Activated CD4-positive, CD25-positive, alpha-beta regulatory T cell (primary cell): ENCODE results near the gene SMIM1.
"Not testable (repeated sequence)": the region's sequence is repeated elsewhere in the genome, so short reads cannot be mapped to it uniquely, and the experiment has no call there.

Experiments used
- DNase-seq, 4 experiments: peaks; one replicate each; lab custom pipeline; 2025; lab: John Stamatoyannopoulos, UW

SMIM1 gene

DNA sequence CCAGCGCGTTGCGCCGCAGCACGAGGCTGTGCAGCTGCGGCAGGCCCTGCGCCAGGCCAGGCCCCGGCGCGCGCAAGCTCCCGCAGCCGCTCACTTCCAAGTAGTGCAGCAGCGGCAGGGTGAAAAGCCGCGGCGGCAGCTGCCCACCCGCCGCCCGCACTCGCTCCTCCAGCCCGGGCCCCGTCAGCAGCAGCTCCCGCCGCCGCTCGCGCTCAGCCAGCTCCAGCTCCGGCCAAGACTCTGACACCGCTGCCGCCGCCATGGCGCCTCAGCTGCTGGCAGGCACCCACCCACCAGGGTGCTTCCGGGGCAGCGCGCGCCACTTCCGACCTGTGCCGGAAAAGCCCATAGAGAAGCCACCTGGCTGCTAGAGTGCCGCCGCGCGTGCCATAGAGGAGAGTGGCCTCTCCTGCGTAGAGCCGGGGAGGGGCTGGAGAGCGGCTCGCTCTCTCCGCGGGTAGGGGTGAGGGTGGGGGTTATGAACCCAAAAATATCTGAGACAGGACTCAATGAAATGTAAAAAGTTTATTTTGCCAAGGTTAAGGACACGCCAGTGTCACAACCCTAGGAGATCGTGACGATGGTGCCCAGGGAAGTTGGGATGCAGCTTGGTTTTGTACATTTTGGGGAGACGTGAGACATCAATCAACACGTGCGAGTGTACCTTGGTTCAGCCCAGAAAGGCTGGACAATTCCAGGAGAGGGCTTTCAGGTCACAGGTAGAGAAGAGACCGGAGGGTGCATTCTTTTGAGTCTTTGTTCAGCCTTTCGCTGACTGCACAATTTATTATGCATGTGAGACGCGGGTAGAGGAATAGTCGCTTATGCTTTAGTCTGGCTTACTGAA lies 23.9 kb downstream of the SMIM1 start, which contains the start of gene LRRC47:
Gene LRRC47 (minus strand): TSS at position 284 of the 847 bp plus-strand sequence. CDS start 22 bp downstream, at position 262.
- DNase-seq = peak; percentile 84 to 92 (median 88)

DNA sequence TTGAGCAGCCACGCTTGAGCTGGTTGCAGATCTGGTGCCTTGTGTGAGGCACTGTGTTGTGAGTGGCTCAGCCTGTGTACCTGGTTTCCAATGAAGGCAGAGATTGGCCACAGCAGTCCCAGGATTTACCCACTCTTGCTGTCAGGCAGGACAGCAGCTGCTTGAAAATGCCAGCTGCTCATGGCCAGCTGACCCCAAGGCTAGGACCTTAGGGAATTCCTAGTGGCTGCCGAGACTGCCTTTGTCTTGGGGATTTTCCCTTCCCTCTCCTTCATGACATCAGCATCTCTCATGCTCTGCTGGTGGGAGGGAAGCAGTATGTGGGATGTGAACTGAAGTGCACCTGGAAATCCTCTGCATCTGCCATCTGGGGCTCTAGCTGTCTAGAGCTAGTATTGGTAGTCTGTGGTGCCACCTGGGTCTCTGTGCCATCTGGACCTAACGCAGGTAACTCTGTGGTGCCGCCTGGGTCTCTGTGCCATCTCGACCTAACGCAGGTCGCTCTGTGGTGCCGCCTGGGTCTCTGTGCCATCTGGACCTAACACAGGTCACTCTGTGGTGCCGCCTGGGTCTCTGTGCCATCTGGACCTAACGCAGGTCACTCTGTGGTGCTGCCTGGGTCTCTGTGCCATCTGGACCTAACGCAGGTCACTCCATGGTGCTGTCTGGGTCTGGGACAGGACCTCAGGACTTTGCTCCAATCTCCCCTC lies 27.6 kb downstream of the SMIM1 start:
- no peak for DNase-seq

DNA sequence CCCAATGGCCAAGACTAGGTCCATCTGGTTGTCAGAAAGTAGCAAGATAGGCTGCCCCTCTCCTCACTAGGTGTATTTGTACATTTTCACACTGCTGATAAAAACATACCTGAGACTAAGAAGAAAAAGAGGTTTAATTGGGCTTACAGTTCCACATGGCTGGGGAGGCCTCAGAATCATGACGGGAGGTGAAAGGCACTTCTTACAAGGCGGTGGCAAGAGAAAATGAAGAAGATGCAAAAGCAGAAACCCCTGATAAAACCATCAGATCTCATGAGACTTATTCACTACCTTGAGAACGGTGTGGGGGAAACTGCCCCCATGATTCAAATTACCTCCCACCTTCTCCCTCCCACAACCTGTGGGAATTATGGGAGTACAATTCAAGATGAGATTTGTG lies 28.2 kb downstream of the SMIM1 start:
- DNase-seq = not testable (repeated sequence)

DNA sequence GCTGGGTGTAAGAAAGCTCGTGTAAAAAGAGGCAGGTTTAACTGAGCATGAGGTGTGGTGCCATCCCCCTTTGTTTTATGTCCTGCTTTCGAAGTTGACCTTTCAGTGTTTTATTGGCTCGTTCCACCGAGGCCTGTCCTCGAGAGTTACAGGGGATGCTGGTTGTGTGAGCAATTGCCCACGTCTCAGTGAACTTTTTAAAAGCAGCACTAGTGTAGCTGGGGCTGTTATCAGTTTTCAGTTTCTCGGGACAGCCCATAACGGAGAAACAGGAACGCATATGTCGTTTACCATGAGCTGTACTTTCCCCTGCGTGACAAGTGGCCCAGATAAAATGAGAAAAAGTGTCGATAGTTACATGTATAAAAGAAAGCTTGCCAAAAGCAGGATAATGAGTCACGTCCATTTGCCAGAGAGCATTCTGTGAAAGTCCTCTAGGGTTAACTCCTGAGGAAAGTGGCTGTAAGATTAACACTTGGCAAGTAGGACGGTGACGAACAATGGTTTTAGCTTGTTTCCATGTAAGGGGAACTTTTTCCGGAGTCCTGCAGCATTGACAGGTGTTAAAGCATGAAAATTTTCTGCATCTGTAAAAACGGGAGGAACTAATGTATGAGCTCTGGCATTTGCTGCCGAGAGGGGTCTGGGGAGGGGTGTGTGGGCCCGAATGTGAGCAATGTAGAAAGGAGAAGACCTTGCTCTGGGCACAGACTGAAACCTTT lies 31.5 kb downstream of the SMIM1 start:
- DNase-seq = no peak

DNA sequence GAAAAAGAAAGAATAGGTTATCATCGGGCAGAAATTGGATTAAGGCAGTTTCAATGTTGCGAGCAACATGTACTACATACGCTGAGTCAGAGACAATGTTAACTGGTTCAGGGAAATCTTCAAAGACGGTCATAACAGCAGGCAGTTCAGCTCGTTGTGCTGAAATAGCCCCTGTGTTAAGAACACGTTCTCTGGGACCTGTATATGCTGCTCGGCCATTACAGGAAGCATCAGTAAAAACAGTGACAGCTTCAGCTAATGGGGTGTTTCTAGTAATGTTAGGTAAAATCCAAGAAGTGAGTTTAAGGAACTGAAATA lies 32.0 kb downstream of the SMIM1 start:
- DNase-seq = not testable (repeated sequence)

DNA sequence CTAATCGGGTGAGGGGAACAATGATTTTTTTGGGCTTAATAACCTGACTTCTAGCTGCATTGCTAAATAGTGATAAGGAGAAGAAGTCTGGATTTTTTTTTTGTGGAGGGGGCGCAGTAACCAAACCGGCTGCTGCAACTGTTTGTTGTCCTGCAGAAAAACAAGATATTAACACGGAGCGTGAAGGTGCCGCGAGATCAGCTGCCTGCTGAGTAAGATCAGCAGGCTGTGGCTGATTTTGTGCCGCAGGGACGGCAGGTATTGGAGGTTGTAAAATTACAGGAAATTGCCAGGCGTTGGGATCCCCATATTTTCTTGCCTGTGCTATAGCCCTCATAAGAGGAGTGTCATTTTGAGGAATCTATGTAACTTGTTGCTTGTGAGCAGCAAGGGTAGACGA lies 32.5 kb downstream of the SMIM1 start:
- DNase-seq = no peak

DNA sequence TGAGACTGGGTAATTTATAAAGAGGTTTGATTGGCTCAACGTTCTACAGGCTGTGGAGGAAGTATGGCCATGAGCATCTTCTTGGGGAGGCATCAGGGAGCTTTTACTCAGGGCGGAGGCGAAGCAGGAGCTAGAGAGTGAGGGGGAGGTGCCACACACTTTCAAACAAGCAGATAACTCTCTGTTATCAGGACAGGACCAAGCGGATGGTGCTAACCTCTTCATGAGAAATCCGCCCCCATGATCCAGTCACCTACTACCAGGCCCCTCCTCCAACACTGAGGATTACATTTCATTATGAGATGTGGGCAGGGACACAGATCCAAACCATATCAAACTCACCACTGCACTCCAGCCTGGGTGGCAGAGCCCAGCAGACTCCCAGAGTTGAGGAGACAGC lies 35.2 kb downstream of the SMIM1 start:
- DNase-seq = no peak

DNA sequence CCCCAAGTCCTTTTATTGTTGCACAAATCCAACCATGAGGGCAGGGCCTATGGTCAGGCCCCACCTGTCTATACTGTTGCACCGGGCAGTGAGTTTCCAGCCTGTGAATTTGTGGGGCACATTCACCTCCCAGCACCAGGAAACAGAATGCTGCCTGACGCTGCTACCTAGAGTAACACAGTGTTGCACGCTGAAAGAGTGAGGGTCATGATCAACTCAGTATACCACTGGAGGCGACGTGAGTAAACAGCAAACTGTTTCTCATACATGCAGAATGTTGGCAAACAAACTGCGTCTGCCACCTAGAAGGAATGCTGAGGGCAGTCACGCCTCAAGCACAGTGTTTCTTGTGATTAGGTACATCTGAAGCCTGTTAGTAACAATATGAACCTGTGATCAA lies 37.1 kb downstream of the SMIM1 start:
- DNase-seq = no peak

DNA sequence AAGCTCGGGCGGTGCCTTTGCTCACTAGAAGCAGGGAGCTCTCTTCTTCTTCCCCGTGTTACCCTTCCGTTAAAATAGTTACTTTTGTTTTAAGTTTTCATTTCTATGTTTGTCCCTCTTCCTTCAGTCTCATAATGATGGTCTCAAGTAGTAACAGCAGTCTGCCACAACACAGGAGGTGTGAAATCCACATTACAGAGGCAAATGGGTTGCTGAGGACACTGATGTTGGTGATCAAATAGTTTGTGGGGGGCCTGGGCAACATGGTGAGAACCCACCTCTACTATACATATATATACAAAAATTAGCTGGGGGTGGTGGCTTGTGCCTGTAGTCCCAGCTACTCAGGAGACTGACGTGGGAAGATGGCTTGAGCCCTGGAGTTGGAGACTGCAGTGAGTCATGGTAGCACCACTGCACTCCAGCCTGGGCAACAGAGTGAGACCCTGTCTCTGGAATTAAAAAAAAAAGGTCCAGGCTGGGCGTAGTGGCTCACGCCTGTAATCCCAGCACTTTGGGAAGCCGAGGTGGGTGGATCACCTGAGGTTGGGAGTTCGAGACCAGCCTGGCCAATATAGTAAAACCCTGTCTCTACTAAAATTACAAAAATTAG lies 37.7 kb downstream of the SMIM1 start:
- not testable (repeated sequence) for DNase-seq

DNA sequence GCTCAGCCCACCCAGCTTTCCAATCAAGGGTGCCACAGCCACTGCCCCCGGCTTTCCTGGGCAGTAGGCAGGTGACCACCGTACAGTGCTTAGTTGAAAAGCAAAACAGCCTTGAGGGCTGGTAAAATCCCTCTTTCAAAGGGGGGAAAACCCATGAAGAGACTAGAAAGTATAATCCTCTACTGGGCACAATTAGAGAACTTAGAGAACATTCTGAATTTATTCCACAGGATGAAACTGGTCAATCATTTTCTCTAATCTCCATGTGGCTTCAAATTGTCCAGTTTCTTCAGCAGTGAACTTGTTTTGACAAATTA lies 39.0 kb downstream of the SMIM1 start:
- no peak for DNase-seq

DNA sequence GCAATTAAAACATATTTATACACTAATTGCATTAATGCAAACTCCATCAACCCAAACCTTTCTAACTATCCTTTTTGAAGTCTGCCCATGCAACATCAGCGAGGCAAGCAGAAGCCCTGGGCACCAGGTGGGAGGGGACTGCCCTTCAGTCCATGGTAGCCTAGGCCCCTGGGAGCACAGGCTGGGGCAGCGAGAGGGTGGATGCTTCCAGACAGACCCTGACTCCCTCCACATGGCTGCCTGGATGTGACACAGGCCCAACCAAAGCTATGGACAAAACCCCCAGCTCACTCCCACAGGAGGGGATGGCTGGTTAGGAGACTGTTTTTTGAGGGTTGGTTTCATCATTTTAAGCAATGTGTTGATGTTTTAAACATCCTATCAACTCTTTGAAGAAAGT lies 41.5 kb downstream of the SMIM1 start:
- no peak for DNase-seq

DNA sequence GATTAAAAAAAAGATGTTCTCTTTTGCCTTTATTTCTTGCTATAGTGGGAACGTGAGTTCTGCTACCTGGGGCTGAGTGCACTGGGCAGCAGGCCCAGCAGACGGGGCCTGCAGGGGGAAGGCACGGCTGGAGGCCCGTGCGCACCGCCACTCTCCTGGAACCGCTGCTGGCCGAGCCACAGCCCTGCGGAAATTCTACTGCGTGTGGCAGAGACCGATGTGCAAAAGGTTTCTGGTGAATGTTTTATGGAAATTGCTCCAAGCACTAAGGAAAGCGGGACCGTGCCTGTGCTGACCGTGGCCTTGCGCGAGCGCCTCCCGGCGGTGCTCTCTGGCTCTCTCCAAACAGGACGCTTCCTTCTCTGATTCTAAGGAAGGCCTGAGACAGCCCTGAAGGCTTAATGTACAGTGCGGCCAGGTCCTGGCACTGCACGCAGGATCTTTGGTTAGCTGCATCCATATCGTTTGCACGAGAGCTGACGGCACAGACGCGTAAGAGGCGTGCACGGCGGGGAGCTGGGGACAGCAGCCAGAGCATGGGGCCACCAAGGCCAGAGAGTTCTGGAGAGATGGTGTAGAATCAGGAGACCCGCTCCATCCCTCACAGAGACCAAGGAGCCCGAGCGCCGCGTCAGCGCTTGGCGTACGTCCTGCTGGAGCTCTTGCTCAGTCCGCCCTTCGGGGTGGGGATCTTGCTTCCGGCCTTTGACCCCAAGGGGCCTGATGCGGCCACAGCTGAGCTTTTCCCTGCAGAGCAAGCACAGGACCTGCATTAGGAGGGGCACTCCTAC lies 42.4 kb downstream of the SMIM1 start:
- DNase-seq = no peak

DNA sequence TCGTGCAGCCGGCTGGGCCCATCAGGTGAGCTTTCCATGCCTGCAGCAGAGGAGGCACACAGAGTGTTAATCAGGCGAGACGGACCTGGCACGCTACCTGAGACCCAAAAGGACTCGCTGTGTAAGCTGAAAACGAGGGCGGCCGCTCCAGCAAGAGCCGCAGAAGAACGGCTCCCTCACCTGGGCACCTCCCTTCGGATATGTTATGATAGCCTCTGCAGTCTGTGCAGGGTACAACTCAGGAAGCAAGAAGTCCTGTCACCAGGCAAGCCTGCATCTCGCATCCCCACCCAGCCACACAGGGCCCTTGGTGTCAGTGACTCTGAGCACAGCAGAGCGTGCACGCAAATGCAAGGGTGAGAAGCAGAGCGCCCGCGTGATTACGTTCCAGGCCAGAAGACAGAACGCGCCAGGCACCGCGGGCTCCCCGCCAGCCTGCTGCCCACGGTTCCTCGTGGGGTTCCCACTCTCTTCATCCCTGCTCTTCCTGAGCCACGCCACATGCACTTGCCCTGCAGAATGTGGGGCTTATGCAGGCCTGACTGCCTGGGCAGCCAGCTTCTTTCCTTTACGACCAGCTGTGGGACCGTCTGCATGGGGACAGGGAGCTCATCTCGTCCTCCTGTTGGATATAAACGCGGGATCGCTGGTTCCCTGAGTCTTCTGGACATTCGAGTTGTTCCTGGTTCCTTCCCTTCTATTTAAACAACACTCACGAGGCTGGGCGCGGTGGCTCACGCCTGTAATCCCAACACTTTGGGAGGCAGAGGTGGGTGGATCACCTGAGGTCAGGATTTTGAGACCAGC lies 44.0 kb downstream of the SMIM1 start:
- DNase-seq = no peak

DNA sequence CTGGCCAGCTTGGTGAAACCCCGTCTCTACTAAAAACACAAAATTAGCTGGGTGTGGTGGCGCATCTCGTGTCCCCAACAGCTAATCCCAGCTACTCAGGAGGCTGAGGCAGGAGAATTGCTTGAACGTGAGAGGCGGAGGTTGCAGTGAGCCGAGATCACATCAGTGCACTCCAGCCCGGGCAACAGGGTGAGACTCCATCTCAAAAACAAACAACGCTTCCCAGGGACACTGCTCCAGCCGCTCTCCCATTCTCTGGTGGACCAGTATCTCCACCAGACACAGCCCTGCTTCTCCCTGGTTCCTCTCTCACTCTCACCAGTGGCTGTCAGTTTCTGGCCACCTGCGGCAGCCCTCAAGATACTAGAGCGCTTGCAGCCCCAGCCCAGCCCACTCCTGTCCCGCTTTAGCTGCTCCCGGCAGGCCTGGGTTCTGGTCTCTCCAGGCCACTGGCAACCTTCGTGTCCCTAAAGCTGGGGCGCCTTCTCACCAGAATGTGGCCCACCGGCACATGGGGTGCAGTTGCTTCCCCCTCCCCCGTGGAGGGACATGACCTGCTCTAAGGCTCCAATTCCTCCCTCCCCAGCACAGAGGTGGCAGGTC lies 44.7 kb downstream of the SMIM1 start:
- no peak for DNase-seq

DNA sequence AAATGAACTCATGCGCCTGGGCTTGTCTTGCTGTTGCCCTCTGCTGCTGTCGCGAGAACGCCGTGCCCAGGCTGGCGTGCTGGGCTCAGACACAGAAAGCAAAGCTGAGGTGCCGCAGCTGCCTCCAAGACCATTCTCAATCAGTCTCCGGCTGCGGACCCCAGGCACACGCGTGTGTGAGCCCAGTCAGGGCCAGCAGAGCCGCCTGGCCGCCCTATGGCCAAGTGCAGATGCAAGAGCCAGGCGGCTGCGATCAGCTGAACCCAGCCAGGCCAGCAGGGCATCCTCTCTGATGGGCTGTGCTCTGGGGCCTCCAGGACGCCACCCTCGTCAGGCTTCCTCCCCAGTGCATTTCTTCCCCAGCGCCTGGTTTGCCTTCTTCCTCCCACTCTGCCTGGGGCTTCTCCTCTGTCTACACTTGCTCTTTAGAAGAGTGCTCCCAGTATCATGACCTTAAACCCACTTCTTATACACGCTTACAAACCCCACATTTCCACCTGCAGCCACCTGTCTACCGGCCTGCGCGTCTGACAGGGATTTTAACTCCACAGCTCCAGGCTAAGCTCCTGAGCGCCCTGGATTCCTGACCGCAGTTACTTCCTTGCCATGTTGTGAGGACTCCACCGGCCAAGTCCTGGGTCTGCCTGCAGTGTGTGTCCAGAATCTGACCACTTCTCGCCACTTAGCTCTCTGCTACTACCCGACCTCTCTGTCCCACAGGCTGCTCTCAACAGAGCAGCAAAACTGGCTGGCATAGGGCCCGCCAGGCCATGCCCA lies 45.5 kb downstream of the SMIM1 start:
- no peak for DNase-seq

DNA sequence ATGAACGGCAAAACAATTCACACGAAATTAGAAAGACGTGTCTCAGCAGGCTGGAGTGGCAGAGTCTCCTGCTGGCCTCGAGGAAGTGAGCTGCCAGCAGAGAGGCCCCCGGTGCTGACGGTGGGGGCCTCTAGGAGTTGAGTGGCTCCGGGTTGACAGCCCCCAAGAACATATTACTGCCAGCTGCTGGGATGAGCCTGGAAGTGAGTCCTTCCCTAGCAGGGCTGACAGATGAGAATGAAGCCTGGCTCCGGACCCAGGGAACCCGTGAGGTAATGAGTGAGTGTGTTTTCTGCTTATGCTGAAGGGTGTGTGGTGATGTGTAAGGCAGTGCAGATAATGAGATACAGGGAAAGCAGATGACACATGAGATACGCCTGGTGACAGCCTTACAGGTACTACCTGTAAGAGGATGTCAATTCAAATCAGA lies 47.2 kb downstream of the SMIM1 start:
- DNase-seq = no peak

DNA sequence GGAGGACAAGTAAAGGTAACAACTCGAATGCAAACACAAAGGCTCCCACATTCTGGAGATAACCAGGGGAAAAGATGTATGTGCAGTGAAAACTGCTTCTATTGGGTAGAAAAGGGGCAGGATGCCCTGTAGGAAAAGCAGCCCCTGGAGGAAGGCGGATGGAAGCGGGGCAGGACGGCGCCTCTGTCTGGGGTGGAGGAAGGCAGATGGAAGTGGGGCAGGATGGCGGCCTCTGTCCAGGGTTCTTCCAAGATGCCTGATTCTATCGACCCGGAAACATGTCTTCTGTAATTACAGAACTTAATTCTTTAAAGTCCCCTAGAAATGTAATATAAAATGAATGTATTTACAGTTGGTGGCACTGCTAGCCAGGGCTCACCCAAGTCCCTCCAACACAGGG lies 47.8 kb downstream of the SMIM1 start:
- no peak for DNase-seq

DNA sequence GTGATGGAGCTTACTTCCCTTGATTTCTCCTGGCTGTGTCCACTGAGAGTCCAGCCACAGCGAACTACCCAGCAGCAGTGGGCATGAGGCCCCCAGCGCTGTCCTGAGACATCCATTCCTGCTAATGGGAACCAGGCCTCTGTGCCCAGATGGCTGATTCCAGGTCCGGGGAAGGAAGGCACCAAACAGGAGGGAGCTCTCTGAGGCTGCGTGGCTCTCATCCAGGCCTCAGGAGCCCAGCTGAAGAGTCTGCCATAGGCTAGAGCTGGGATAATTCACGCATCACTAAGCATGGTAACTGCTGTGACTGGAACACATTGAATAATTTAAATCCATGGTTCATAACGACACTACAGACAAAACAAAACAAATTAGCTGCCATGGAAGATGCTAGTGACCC lies 48.5 kb downstream of the SMIM1 start:
- DNase-seq = no peak

DNA sequence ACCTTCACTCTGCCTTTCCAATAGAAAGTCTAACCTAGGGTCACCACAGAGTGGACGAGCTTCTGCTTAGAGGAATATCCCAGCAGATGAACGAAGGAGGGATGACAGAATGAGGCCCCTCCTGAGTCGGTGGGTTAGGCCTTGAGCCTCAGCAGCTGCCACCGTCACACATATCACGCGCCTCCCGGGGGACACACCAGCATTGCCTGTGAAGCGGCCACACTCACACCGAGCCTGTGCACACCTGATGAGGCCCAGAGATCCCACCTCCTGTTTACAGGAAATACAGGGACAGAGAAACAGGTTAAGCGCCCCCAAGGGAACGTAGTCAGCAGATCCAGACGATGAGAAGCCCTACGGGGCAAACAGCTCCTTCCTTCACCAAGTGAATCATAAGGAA lies 48.9 kb downstream of the SMIM1 start:
- DNase-seq = no peak

DNA sequence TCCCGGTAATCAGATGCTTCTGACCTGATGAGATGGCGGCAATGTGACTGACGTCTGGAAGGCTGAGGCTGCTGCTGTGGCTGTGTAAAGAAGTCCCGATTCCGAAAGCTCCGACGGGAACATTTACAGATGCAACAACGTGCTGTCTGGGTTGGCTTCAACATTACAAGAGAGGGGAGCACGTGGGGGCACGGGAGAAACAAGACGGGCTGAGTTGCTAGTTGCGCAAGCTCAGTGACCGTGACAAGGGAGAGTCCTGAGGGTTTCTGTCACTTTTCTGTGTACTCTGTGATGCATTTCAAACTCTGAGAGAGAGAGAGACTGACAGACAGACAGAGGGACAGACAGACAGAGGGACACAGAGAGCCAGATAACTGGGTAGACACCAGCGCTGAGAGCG lies 49.4 kb downstream of the SMIM1 start:
- no peak for DNase-seq
